Ovary (tissue), 3 donors: ENCODE results near the gene MB.

Source experiments
- CTCF ChIP-seq, 3 donors: fragments of 450-650 bp in 2 of 3; fragments of 200-600 bp in 1 of 3; IDR thresholded peaks; one replicate each; pipeline versions ENCODE4 v1.5.1 to v1.8.0; 2016 to 2022; ENCODE audit warnings: antibody characterized with exemption in 3 of 3, mild to moderate bottlenecking in 1 of 3
- EP300 ChIP-seq: sonication (generic); formaldehyde crosslinking; IDR thresholded peaks from one replicate; pipeline ENCODE4 v1.6.1; 2017; ENCODE audit warnings: antibody characterized with exemption
- POLR2A ChIP-seq: fragments of 450-650 bp; IDR thresholded peaks from one replicate; pipeline ENCODE4 v1.6.1; 2017; ENCODE audit warnings: antibody characterized with exemption, mild to moderate bottlenecking, moderate library complexity
- donor health status: DM: no; HTN: no; CAD: no.

DNA sequence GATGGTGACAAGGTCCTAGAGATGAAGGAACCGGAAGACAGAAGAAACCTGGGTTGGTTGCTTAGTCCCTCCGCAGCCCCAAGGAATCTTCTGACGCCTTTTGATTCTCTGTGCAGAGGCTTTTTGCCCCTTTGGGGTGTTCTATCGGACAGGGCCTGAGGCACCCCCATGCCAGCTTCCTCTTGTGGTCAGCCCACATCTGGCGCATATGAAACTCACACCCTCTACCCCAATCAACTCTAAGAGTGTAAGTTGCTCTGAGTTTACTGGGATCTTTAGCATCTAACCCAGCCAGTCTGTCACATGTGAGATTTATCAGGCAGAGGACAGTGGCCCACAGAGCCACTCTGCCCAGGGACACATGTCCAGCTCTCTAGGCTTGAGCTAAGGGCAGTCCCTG is 59.1 kb downstream of the MB start:
- no peak for TF ChIP-seq CTCF (IDR thresholded peaks at IDR 0.05)
- no peak for TF ChIP-seq POLR2A
- no peak for TF ChIP-seq EP300
